HG03439 (cell line): ENCODE results near the gene KSR2.

Source experiments
- ATAC-seq: cut with Tn5 transposase; IDR thresholded peaks from one replicate; pipeline ENCODE4 v1.9.1; 2021; ENCODE audit warnings: mild to moderate bottlenecking, moderate library complexity; ENCODE audit not compliant: unreplicated experiment

KSR2 gene

GRCh38 chr12:117968151-117968789, 520 bp downstream of the KSR2 start:
- ATAC-seq, result no peak

DNA sequence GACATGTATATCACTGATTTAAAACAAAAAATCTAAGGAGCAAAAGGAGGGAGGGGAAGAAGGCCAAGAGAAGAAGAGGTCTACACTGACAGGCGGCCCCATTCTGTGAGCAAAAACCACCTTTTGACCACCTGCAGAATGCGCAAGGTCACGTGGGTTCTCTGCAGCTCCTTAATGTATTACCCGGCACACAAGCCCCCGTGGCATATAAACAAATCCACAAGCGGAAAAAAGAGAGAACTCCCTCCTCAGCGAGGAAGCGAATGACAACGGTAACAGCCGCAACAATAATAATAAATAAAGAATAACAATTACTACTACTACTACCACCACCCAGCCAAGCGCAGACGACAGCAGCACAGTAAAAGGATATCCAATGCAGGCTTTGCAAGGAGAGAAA, 1.3 kb downstream of the KSR2 start:
- no peak for ATAC-seq

DNA sequence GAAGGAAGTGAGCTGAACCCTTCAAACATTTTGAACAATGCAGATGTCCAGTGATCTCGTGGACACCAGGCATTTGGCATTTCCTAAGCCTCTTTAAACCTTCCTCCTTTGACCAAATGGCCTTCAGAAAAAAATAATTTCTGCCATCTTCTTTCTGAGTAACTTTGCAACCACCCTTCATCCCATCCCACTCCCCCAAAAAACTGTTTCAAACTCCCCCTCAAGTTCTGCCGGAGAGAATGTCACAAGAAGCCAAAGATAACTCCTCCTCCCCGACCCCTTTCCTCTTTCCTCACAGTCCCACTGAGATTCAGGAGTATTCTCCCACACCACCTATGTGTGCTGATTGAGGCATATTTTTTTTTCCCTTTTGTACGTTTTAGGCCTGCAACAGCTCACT, 1.7 kb downstream of the KSR2 start:
- no peak for ATAC-seq

GRCh38 chr12:117966511-117966910, 2.3 kb downstream of the KSR2 start:
- no peak for ATAC-seq

GRCh38 chr12:117963836-117964235, 5.0 kb downstream of the KSR2 start:
- ATAC-seq, result no peak

- ATAC-seq, result no peak
Measured at GRCh38 chr12:117936722-117937484, 31.9 kb downstream of the KSR2 start.

DNA sequence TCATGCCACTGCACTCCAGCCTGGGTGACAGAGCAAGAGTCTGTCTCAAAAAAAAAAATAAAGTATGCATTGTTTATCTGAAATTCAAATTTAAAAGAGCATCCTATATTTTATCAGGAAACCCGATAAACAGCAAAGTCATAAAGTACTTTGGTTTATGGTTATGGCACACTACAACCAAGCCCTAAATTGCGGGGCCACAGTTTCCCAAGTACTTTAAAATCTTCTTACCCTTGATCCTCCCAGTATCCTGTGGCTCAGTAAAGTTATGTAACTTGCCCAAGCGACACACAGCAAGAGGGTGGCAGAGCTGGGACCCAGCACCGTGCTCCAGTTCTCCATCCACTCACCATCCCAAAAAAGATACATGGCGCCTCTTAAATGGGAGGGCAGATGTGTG, 35.2 kb downstream of the KSR2 start:
- ATAC-seq, result no peak

GRCh38 chr12:117926391-117926899, 42.3 kb downstream of the KSR2 start:
- no peak for ATAC-seq

GRCh38 chr12:117921929-117922777, 46.6 kb downstream of the KSR2 start:
- ATAC-seq, result no peak

DNA sequence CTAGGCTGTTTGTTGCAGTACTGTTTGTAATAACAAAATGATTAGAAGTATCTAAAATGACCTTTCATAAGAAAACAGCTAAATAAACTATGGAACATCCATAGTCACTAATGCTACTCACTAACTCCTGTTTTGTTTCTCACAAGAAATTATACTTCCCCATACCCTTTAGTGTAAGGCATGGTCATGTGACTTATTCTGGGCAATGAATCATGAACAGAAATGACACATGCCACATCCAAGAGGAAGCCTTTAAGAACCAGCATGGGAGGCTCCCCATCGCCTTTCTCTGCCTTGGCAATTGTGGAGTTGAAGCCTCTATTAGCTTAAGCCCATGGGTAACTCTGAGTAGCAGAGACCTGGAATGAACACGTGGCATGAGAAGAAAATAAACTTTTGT, 49.3 kb downstream of the KSR2 start:
- no peak for ATAC-seq

GRCh38 chr12:117914686-117915085, 54.1 kb downstream of the KSR2 start:
- no peak for ATAC-seq

DNA sequence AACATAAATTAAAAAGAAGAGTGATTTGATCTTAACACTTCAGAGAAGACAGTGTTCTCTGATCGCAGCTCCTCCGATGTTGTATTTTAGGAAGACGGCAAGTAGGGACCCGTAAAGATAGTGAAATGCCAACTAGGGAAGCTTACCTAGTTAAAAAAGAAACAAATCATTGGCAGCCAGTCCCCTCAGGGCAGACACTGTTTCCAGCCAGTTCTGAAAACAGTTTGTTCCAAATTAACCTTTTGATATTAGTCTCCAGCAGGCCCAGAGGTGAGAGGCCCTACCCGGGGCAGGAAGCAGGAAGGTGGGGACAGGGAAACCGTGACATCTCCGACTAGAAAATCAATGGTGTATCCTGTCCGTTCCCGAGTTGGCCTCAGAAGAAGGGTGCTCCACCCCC, 56.0 kb downstream of the KSR2 start:
- ATAC-seq, result no peak

- ATAC-seq, result no peak
Measured at GRCh38 chr12:117908411-117908810, 60.4 kb downstream of the KSR2 start.

DNA sequence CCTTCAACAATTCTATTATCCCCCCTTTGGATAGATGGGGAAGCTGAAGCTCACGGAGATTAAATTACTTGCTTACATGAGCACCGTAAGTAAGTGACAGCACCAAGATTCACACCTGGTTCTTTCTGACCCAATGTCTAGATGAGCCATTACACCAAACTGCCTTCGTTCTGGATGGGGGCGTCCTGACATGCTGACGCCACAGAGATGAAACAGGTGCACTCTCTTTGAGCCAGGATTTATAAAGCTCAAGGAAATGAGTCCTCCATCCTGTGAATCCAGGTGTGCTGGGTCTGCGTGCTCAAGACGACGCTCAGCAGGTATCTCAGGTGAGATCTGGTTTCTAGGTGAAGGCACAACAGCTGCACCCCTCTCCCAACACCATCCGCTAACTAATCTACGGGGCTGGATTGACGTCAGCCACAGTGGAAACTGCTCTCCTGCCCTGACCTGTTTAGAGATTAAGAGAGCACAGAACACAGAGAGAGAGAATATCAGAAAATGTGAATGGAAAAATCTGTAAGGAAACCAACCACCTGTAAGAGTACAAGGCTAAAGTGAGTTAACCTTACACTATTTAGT, 61.6 kb downstream of the KSR2 start:
- no peak for ATAC-seq

DNA sequence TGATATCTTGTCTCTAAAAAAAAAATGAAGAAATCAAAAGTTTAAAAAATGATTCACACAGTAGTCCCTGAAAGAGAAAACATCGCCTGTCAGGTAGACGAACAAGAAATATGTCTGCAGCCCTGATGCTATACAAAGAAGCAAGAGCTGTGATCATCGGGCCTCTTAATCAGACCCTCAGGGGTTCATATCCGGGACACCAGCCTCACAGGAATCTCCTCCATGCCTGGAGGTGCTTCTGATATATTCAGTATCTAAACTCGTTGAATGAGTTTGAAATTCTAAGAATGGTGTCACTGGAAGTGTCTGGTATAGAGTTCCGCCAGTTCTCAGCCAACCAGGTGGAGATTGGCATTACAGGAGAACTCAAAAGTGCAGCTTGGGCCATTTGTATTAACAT, 64.7 kb downstream of the KSR2 start:
- no peak for ATAC-seq

GRCh38 chr12:117903110-117903840, 65.5 kb downstream of the KSR2 start:
- no peak for ATAC-seq

- ATAC-seq, result no peak
Measured at GRCh38 chr12:117901631-117902030, 67.2 kb downstream of the KSR2 start.

- no peak for ATAC-seq
Measured at GRCh38 chr12:117900561-117900960, 68.2 kb downstream of the KSR2 start.

DNA sequence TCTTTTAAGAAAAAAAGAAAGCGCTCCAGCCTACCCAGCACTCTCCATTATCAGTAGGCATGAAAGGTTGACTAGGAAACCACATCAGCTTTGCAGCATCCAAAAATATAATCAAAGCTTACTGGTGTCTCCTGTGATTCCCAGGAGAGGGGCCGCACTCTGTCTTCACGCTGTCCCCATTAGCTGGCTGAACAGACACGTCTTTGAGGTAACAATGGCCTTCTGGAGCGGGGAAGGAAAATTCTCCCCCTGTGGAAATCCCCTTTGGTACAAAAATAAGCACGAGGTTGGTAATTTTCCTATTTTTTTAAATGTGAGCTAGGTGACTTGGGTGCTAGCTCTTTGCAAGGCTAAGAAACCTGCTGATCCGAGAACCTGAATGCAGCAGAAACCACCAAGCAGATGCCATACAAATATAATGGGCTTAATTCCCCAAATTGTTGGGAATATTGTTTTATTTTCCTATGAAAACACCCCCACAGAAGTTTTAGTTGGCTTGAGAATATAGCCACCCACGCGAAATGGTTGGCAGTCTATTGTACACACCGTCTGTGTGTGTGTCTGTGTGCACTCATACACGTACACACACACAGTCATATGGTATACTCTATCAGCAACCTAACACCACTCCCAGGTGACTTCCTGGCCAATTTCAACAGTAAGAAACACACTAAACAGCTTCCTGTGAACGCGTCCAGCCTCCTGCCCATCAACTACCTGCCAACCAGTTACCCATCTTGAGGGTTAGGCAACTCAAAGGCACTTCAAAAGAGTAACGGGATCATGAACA, 71.2 kb downstream of the KSR2 start:
- ATAC-seq, result no peak

GRCh38 chr12:117896009-117896408, 72.8 kb downstream of the KSR2 start:
- ATAC-seq, result no peak
